K562 (cell line): Measurements from ENCODE around the gene FEN1. TPM values are rescaled to one million over a fixed set of nuclear protein-coding genes. Genes with fewer than 3 reads are reported as not detected.

Source experiments
- ATAC-seq: fragments of 200-7000 bp; cut with Tn5 transposase; 3 replicates; pipeline ENCODE4 v1.9.1; 2020; ENCODE audit warnings: moderate library complexity
- BruUV-seq: library from RNA; stranded (reverse); fragments of 400-500 nt; replicated peaks from 2 replicates; lab custom pipeline; 2021; lab: Mats Ljungman, UMichigan
- CTCF ChIA-PET: fragments of 300-600 bp; formaldehyde crosslinking; extraction: SDS; loops from one replicate; lab custom pipeline; 2021; ENCODE audit warnings: low intra/inter-chr PET ratio; lab: Yijun Ruan, JAX
- POLR2A ChIA-PET: fragments of 300-600, 350-650 bp; sonication (Branson Sonifier 250); formaldehyde crosslinking; extraction: SDS; loops from one replicate; lab custom pipeline; 2021; ENCODE audit warnings: antibody characterized with exemption, inconsistent platforms; lab: Yijun Ruan, JAX
- DNase-seq, 4 experiments: peaks; one replicate each; pipeline versions ENCODE4 v3.0.0 to v3.0.0-alpha.2; 2011 to 2018; ENCODE audit warnings: low spot score in 3 of 4, mixed read lengths in 3 of 4; ENCODE audit errors: extremely low read depth in 1 of 4
- FAIRE-seq: peaks from 2 replicates; lab custom pipeline; 2011; peaks lifted over from hg19 to GRCh38; lab: Jason Lieb, UNC
- H2AFZ ChIP-seq: 2 replicates; pipeline ENCODE4 v1.6.0; 2011; ENCODE audit warnings: low read depth, low read length, control low read depth, inconsistent platforms
- H3K27ac ChIP-seq: fragments of 200-600 bp; 3 replicates; pipeline ENCODE4 v1.8.0; 2011; ENCODE audit warnings: low read depth, mild to moderate bottlenecking, control low read depth, inconsistent platforms, low read length, moderate library complexity, mixed read lengths; ENCODE audit errors: extremely low read depth
- H3K27me3 ChIP-seq, 2 experiments: fragments of 300-600 bp in 1 of 2; 2 replicates in 1 of 2; 3 replicates in 1 of 2; pipeline versions ENCODE4 v1.6.0 to v1.8.0; 2011; ENCODE audit warnings: inconsistent platforms in 2 of 2, low read length in 2 of 2, mild to moderate bottlenecking in 1 of 2, mixed read lengths in 1 of 2, moderate library complexity in 1 of 2; ENCODE audit not compliant: control insufficient read depth in 2 of 2, insufficient read depth in 2 of 2
- H3K36me3 ChIP-seq: fragments of 300-600 bp; 3 replicates; pipeline ENCODE4 v1.8.0; 2011; ENCODE audit warnings: mild to moderate bottlenecking, low read length, inconsistent platforms; ENCODE audit not compliant: control insufficient read depth, insufficient read depth
- H3K4me1 ChIP-seq, 2 experiments: fragments of 200-600 bp in 1 of 2; replicated peaks in 1 of 2; 2 replicates in 1 of 2; 3 replicates in 1 of 2; pipeline versions ENCODE4 v1.5.1 to v1.8.0; 2011; ENCODE audit warnings: inconsistent platforms in 2 of 2, low read length in 2 of 2, mild to moderate bottlenecking in 1 of 2, mixed read lengths in 1 of 2, moderate library complexity in 1 of 2; ENCODE audit not compliant: control insufficient read depth in 2 of 2, insufficient read depth in 2 of 2
- H3K4me2 ChIP-seq: 2 replicates; pipeline ENCODE4 v1.6.1; 2011; ENCODE audit warnings: low read length, control low read depth, inconsistent platforms, mixed read lengths; ENCODE audit not compliant: insufficient read depth
- H3K4me3 ChIP-seq: fragments of 200-600 bp; sonication (generic), shearing (Covaris generic); 2 replicates; pipeline ENCODE4 v1.5.1; 2016; ENCODE audit warnings: control low read depth, inconsistent platforms
- H3K79me2 ChIP-seq: fragments of 200-600 bp; 3 replicates; pipeline ENCODE4 v1.8.0; 2011; ENCODE audit warnings: low read length, inconsistent platforms; ENCODE audit not compliant: control insufficient read depth, insufficient read depth
- H3K9ac ChIP-seq, 2 experiments: 2 replicates each; pipeline versions ENCODE4 v1.6.0 to v1.6.1; 2011; ENCODE audit warnings: low read depth in 2 of 2, low read length in 2 of 2, control low read depth in 1 of 2, inconsistent platforms in 1 of 2, mild to moderate bottlenecking in 1 of 2, mixed read lengths in 1 of 2; ENCODE audit not compliant: insufficient read depth in 1 of 2
- H3K9me1 ChIP-seq: one replicate; pipeline ENCODE4 v1.6.0; 2011; ENCODE audit warnings: inconsistent platforms, mild to moderate bottlenecking, low read length, moderate library complexity; ENCODE audit not compliant: control insufficient read depth, insufficient read depth
- H3K9me3 ChIP-seq: replicated peaks from 2 replicates; pipeline ENCODE4 v1.5.1; 2011; ENCODE audit warnings: low read depth, low read length, inconsistent platforms; ENCODE audit not compliant: control insufficient read depth, insufficient read depth
- H4K20me1 ChIP-seq: replicated peaks from 2 replicates; pipeline ENCODE4 v1.6.1; 2011; ENCODE audit warnings: low read length, inconsistent platforms, mixed read lengths; ENCODE audit not compliant: control insufficient read depth, insufficient read depth
- RNF2 ChIP-seq: sonication (generic); IDR thresholded peaks from 2 replicates; pipeline ENCODE4 v1.6.1; 2016
- ZBTB33 ChIP-seq: sonication (generic); formaldehyde crosslinking; IDR thresholded peaks from 2 replicates; pipeline ENCODE4 v1.8.1; 2023; ENCODE audit warnings: mild to moderate bottlenecking, missing genetic modification reagents
- WGBS: fragments of 100-300 bp; shearing (Covaris generic); methylation state at CpG from one replicate; pipeline ENCODE4 v1.1.6; 2016; ENCODE audit warnings: low coverage, mixed read lengths; ENCODE audit not compliant: insufficient coverage; ENCODE audit errors: missing lambda C conversion rate; 5-methylcytosine and 5-hydroxymethylcytosine counted together
- in situ Hi-C: fragments of 300-500 bp; cut with MboI; formaldehyde crosslinking; loops from 4 replicates; pipeline ENCODE4 v1.15.0; 2018; ENCODE audit warnings: inconsistent platforms, mixed read lengths
- intact Hi-C: fragments of 100-400 bp; cut with micrococcal nuclease; formaldehyde crosslinking; loops from 2 replicates; pipeline ENCODE4 v1.14.2; 2022
- polyA plus RNA-seq, 8 experiments: library from polyadenylated mRNA; depleted of rRNA in 4 of 8; stranded (reverse) in 5 of 8; unstranded in 3 of 8; fragments of >200 nt; fragmentation: Nextera tagmentation in 2 of 8; fragmentation: Illumina TruSeq in 1 of 8; extraction: Ambion mirVana in 2 of 8; extraction: Trizol in 1 of 8; gene quantifications; 2 replicates each; pipeline versions ENCODE4 v1.2.1 to v1.2.3, GENCODE V29; 2011 to 2014; ENCODE audit warnings: inconsistent platforms in 1 of 8, missing spikeins in 1 of 8
- total RNA-seq, 7 experiments: library from RNA; depleted of rRNA in 6 of 7; stranded (reverse); fragments of >200 nt in 6 of 7; fragmentation: Illumina TruSeq in 2 of 7; extraction: Trizol in 2 of 7; gene quantifications; 2 replicates each; pipeline versions ENCODE4 v1.2.1 to v1.2.3, GENCODE V29; 2011 to 2021; ENCODE audit warnings: low replicate concordance in 1 of 7

FEN1 gene
- total and polyA plus RNA-seq, 9 of the 15 experiments (the other 6 are each of a cell fraction or from before 2014, with no cell fraction given): 58.1 to 156 (median 137) TPM

GRCh38 chr11:61745781-61746441 lies 46.8 kb upstream of the FEN1 start:
- CTCF ChIA-PET: no interaction called here
- no peaks in the 10 kb centered on the region for H3K36me3 ChIP-seq
- H3K79me2 ChIP-seq: no peaks in the 10 kb centered on the region
- peak overlapping the region in 1 of 2 experiments; percentile 64; a peak in 2 of 4 replicates for H3K9ac ChIP-seq
- in situ Hi-C loops: loop anchor here (5.0 kb wide), 1 partner anchor 46 kb away; the partner anchor contains the start of genes FEN1 and TMEM258
- POLR2A ChIA-PET: interaction anchor here (0.7 to 2.2 kb wide), 3 partner anchors 46 to 567 kb away, joined by 3 to 8 read pairs (median 7); partner anchors contain the start of genes FEN1 and TMEM258
- TF ChIP-seq ZBTB33 (CRISPR knock-in tag) (peak; percentile 63; the same call in 1 of the 2 replicates), RNF2 (no peak)
- peaks cover 38 to 82% of the 10 kb centered on the region in 2 experiments for H3K4me1 ChIP-seq
- ATAC-seq: no peak
- no peaks in the 10 kb centered on the region for H3K9me1 ChIP-seq
- no peaks in the 10 kb centered on the region for H3K27me3 ChIP-seq
- no peaks in the 10 kb centered on the region for H4K20me1 ChIP-seq
- H2AFZ ChIP-seq: no peak overlapping the region
- FAIRE-seq: no peak
- no peak overlapping the region for H3K4me2 ChIP-seq
- H3K4me3 ChIP-seq: no peak overlapping the region
- WGBS: 53% methylated on average over 14 of the region's 15 CpGs
- BruUV-seq: no TSS peak
- no peaks in the 10 kb centered on the region for H3K9me3 ChIP-seq
- H3K27ac ChIP-seq: no peak overlapping the region
- intact Hi-C loops: loop anchor here (5.0 kb wide), 1 partner anchor 361 kb away; no protein-coding TSS in a partner anchor
- no peak for DNase-seq
